IPS-11a (cell line): ENCODE measurements around the gene GALNT18.

Experiments used
- H3K4me3 ChIP-seq: one replicate; pipeline ENCODE4 v1.5.1; 2013; ENCODE audit warnings: low read depth, low read length, control low read depth

The GALNT18 gene

GRCh38 chr11:11502263-11502861, 119.4 kb downstream of the GALNT18 start:
- no peak overlapping the region for H3K4me3 ChIP-seq

- H3K4me3 ChIP-seq, result no peak overlapping the region
Observed at GRCh38 chr11:11501546-11502262, 120.1 kb downstream of the GALNT18 start.

DNA sequence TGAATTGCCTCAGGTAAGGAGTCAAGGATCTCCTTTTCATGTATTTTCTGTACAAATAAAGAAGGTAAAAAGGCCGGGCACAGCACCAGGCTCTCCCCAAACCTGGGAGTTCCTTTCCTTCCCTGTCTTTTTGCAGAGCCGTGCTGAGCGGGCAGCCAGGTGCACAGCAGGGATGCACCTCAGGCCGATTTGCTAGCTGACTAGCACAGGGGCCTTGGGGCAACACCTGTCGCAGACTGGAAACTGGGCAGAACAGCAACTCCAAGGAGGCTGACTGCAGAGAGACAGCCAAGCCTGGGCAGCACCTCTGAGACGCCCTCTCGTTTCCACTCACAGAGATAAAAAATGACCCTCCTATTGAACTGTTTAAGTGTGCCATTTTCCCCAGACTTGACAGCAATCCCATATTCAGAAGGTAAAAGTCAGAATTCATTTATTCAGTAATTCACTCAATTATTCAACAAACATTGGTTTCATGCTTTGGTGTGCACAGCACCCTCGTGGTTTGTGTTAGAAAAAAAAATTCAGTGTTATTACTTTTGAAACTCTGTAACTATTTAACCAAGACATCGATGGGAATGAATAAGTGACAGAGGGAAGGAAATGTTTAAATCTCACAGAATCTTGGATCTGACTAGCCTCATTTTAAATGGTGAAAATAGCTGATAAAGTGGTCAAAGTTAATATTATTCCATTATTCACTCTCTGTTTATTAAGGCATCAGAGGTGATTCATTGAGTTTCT, 120.9 kb downstream of the GALNT18 start:
- H3K4me3 ChIP-seq, result no peak overlapping the region

DNA sequence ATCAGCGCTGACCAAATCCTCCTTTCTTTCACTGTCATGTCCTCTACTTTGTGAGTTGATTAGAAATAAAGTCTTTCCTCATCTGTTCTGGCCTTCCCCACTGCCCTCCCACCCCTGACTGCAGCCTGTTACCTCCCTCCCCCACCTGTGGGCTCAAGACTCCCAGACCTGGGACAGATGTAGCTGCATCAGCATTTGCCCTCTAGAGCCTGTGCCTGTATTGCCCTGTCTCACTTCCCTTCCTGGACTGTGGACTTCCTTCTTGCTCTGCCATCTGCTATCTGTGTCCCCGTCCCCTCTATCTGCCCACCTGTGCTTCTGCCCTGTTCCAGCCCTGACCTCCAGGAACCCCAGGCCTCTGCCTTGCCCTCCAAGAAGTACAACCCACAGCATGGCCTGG, 122.5 kb downstream of the GALNT18 start:
- no peak overlapping the region for H3K4me3 ChIP-seq

GRCh38 chr11:11498195-11498594, 123.6 kb downstream of the GALNT18 start:
- H3K4me3 ChIP-seq, result no peak overlapping the region

DNA sequence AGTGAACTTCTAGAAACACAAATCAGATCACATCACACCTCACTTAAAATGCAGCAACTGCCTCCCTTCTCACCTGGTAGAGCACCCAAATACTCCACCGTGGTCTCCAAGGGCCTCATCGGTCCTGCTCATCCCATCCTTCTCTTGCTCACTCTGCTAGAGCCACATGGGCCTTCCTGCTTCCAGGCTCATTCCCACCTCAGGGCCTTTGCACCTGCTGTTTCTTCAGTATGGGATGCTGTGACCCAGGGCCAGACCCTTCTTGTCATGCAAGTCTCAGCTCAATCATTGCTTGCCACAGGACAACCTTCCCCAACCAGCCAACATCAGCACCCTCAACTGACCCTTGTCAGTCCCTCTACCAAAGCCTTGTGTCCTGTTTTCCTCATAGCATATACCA, 124.9 kb downstream of the GALNT18 start:
- no peak overlapping the region for H3K4me3 ChIP-seq

DNA sequence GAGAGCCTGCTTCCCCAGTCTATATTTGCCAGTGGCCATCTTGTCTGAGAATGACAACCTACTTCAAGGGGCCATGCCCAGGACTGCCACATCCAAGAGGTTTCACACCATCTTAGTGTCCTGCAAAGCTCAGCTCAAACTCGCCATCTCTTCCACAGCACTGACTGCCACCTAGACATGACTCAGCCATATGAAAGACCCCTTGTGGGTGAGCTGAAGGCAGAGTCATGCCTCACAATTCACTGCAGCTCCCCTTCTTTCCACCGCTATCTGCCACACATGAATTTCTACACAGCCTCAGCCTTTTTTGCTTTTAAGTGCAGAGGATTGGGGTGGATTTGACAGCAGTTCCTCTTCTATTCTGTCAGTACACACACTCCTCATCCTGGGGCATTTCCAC, 127.5 kb downstream of the GALNT18 start:
- no peak overlapping the region for H3K4me3 ChIP-seq

DNA sequence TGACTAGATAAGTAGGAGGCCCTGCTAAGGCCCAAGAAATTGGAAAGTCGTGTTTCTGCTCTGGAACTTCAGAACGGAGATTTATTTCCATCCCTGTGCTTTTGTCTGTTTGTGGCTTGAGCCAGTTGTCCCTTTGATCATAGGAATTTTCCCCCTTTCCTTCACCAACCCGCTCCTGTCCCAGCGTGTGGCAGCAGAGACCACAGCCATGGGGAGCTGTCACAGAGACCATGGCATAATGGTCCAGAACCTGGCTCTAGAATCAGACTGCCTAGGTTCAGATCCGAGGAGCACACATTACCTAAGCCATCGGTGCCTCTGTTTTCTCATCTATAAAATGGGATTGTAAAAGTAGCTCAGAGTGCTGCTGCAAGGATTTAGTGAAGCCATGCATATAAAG, 128.1 kb downstream of the GALNT18 start:
- no peak overlapping the region for H3K4me3 ChIP-seq

DNA sequence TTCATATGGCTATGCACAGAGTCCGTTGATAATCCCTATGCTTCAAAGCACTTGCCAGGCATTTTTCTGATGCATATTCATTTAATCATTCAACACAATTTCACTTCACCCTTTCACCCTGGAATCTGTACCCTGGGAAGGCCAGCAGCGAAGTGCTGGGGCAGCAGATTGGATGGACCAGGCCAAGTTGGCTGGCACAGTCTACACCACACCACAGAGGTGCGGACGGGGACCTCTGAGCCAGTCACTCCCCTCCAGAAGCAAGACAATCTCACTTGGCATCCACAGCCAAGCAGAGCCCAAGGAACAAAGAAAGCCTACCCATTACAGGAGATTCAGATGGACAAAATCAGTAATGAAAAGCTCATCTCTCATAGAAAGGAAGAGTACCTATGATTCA, 130.2 kb downstream of the GALNT18 start:
- H3K4me3 ChIP-seq, result no peak overlapping the region

DNA sequence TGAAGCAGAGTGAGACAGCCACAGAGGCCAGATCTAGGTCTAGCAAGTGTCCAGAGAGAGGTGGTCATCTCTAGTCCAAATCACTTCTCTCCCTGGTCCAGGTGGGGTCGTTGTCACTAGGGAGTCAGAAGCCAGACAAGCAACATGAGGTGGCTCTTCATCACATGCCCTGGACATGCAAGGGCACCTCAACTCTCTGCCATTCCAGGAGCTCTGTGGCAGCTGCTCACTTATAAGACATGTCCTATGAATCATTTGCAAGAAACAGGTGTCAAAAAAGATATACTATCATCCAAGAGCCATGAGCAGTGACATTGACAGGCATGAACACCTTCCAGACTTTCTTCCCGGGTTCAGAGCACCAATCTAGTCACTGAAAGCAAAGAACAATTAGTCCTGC, 130.8 kb downstream of the GALNT18 start:
- no peak overlapping the region for H3K4me3 ChIP-seq

GRCh38 chr11:11486423-11486822, 135.4 kb downstream of the GALNT18 start:
- no peak overlapping the region for H3K4me3 ChIP-seq

DNA sequence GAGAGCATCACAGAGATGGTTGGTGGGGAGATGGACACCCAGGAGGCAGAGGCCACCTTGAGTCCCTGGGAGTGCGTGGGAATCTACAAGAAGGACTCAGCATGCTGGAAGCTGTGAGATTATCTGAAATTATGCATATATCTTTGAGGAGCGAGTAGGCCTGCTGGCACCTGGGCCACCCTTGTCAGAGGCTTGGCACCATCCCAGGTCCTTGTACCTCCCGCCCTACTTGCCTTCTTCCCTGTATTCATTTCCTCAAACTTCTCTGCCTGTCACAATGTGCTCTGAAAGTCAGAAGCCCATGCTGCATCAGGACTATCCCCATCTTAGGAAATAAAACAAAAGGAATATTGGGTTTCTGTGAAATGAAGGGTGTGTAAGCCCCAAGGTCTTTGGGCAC, 135.8 kb downstream of the GALNT18 start:
- no peak overlapping the region for H3K4me3 ChIP-seq

DNA sequence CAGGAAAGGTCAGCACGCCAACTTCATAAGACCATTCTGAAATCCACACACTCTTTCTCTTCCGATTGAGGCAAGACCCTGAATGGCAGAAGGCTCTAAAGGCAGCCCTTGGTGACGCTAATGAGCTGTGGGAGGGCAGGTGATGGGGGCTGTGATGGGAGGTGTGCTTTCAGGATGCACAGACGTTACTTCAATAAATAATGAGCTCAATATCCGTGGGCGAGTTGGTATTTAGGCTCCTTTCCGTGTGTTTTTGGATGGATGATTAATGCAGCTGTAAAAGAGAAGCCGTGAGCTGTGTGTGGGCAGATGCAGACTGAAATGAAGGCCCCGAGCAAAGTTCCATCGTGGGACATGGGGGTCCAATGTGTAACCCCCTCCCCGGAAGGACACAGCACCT, 138.2 kb downstream of the GALNT18 start:
- H3K4me3 ChIP-seq, result no peak overlapping the region

DNA sequence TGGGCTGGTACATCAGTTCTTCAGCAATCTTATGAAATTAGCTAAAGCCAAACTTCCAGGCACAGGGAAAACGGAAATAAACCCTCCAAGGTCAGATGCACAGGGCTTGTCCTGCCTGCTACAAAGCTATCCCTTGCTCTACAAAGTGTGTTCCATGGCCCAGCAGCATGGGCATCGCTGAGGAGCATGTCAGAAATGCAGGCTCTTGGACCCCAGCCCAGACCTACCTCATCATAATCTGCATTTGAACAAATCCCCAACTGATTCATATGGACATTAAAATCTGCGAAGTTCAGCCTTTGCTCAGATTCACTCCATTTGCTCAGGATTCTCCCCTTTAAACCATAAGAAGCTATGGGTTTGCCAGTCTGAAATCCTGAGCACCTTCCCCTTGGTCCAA, 139.1 kb downstream of the GALNT18 start:
- H3K4me3 ChIP-seq, result no peak overlapping the region

GRCh38 chr11:11481371-11481770, 140.4 kb downstream of the GALNT18 start:
- no peak overlapping the region for H3K4me3 ChIP-seq

GRCh38 chr11:11480971-11481370, 140.8 kb downstream of the GALNT18 start:
- no peak overlapping the region for H3K4me3 ChIP-seq

DNA sequence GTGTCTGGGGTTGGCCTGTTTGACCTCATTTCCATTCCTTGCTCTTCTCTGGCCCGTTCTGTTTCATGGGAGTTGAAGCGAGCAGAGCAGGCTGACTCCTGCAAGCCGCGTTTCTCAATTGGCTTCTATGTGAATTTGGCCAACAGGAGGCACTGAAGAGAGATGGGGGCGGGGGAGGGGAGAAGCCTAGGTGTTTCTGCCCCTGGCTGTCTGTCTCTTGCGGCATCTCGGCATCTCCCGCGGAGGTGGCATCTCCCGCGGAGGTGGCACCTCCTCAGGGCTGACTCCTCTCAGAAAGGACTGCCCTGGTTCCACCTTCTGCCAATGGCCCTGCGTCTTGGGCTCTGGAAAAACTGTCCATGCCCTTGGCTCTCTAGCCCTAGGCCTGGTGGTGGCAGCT, 143.1 kb downstream of the GALNT18 start:
- H3K4me3 ChIP-seq, result no peak overlapping the region

GRCh38 chr11:11477695-11478420, 143.9 kb downstream of the GALNT18 start:
- no peak overlapping the region for H3K4me3 ChIP-seq

DNA sequence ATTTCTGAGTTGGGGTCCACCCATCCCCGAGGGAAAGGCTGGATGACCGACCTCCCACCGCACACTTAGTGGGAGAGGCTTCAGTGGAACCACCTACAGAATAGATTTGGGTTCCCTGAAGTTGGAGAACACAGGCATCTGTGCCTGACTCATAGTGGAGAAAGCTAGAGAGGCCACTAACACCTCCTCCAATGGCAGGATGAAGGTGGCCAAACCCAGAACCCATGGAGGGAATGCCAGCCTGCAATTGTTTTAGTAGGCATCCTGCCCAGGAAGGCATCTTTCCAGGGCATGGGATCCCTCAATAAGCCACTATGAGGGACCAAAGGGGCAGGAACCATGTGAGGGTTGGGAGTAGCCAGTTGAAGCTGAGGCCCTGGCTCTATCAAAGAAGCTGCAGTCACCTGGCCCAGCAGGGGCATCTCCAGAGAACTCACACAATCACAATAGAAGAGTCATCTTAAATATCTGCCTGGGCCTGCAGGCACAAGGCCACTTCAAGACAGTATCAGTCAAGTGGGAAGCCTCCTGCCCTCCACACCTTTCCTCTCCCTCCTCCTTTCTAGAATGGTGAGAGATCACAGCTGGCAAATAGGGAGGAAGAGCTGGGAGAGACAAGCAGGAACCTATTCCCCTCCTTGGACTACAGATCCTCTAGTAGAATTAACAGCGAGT, 144.7 kb downstream of the GALNT18 start:
- no peak overlapping the region for H3K4me3 ChIP-seq

- no peak overlapping the region for H3K4me3 ChIP-seq
Observed at GRCh38 chr11:11476499-11476898, 145.3 kb downstream of the GALNT18 start.

GRCh38 chr11:11472106-11472505, 149.7 kb downstream of the GALNT18 start:
- no peak overlapping the region for H3K4me3 ChIP-seq
